ENCODE data around the gene BRCA1.
"Not testable (repeated sequence)": the region's sequence is repeated elsewhere in the genome, so short reads cannot be mapped to it uniquely, and the experiment has no call there.

Gene BRCA1

GRCh38 chr17:43000894-43001293 lies 124.3 kb downstream of the BRCA1 start:
- not testable (repeated sequence) for DNase-seq

GRCh38 chr17:42999003-42999525 lies 126.1 kb downstream of the BRCA1 start:
- peak; percentile 48 for DNase-seq

- peak; percentile 100 for DNase-seq
These were observed 126.9 kb downstream of the BRCA1 start, which contains the start of gene RPL27 for GRCh38 chr17:42997984-42998938. TSS of gene RPL27 (plus strand) at chr17:42998419. CDS start at chr17:42998751, 332 bp downstream.

DNA sequence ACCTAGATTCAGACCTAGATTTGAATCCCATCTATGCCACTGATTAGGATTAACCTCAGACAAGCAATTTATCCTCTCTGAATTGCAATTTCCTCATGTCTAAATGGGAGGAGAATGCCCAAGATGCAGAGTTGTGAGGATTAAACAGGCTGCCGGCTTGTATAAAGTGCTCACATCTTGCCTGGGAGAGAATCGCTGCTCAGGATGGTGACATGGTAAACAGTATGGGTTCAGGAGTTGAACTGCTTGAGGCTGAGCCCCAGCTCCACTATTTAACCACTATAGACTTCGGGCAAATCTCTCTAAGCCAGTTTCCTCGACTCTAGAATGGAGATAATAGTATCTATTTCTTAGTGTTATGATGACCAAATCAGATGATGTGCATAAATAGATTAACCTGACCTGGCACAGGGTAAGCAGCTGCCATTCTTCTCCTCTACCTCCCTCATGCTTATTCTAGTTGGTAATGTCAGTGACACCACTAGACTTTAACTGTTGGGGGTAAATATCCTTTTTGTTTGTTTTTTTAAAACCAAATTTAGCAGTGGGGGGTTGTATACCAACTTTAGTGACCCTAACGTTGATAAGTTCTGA lies 127.7 kb downstream of the BRCA1 start:
- peak; percentile 75 for DNase-seq
